Measurements from ENCODE around the gene NTSR1. TPM values are rescaled to one million over a fixed set of nuclear protein-coding genes. Genes with fewer than 3 reads are reported as not detected.

Gene NTSR1
- polyA plus RNA-seq, 1 donor from 2014 or later, result 0.05 TPM

DNA sequence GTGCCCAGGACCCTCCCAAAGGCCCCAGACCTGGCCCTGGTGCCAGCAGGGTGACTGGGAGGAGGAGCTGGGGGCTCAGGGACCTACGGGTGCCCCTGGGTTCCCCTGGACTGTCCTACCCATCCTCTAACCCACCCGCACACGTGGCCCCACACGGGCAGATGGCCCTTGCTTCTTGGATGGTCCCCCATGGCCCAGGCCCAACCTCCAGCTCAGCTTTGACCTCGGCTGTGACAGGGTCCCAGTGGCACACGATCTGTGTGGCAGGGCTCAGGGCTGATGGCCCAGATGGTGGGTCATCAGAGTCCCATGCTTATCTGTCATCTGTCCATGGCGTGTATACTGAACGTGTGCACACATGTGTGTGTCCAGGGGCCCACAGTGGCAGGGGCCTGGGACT is 4.0 kb downstream of the NTSR1 start:
- peaks cover 34% of the 10 kb centered on the region for H3K27me3 ChIP-seq (ENCODE audit: insufficient read depth, low read depth, low read length)
- no peaks in the 10 kb centered on the region for H4K20me1 ChIP-seq (ENCODE audit: insufficient read depth)
- H3K4me2 ChIP-seq (ENCODE audit: low read length), result no peak overlapping the region
- no peak overlapping the region for H3K27ac ChIP-seq (ENCODE audit: low read length)
- no peak overlapping the region for H3K4me3 ChIP-seq (ENCODE audit: low read length)
- H3K36me3 ChIP-seq (ENCODE audit: insufficient read depth, low read length), result no peaks in the 10 kb centered on the region
- H3K79me2 ChIP-seq (replicated peaks; ENCODE audit: insufficient read depth, low read length), result no peaks in the 10 kb centered on the region
- TF ChIP-seq EZH2 (IDR thresholded peaks at IDR 0.05; ENCODE audit: borderline replicate concordance, insufficient read depth, low read length, poor library complexity, severe bottlenecking) (no peak), MXI1 (conservative IDR thresholded peaks at IDR 0.05; ENCODE audit: poor library complexity, severe bottlenecking) (no peak), TAF1 (IDR thresholded peaks at IDR 0.05; ENCODE audit: low read depth) (no peak), RAD21 (conservative IDR thresholded peaks at IDR 0.05) (no peak), SMC3 (conservative IDR thresholded peaks at IDR 0.05; ENCODE audit: poor library complexity) (no peak), EP300 (conservative IDR thresholded peaks at IDR 0.05; ENCODE audit: poor library complexity, severe bottlenecking) (no peak), POLR2AphosphoS5 (IDR thresholded peaks at IDR 0.05) (no peak)
- TF ChIP-seq, protein P1, sequence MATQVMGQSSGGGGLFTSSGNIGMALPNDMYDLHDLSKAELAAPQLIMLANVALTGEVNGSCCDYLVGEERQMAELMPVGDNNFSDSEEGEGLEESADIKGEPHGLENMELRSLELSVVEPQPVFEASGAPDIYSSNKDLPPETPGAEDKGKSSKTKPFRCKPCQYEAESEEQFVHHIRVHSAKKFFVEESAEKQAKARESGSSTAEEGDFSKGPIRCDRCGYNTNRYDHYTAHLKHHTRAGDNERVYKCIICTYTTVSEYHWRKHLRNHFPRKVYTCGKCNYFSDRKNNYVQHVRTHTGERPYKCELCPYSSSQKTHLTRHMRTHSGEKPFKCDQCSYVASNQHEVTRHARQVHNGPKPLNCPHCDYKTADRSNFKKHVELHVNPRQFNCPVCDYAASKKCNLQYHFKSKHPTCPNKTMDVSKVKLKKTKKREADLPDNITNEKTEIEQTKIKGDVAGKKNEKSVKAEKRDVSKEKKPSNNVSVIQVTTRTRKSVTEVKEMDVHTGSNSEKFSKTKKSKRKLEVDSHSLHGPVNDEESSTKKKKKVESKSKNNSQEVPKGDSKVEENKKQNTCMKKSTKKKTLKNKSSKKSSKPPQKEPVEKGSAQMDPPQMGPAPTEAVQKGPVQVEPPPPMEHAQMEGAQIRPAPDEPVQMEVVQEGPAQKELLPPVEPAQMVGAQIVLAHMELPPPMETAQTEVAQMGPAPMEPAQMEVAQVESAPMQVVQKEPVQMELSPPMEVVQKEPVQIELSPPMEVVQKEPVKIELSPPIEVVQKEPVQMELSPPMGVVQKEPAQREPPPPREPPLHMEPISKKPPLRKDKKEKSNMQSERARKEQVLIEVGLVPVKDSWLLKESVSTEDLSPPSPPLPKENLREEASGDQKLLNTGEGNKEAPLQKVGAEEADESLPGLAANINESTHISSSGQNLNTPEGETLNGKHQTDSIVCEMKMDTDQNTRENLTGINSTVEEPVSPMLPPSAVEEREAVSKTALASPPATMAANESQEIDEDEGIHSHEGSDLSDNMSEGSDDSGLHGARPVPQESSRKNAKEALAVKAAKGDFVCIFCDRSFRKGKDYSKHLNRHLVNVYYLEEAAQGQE (IDR thresholded peaks at IDR 0.05; ENCODE audit: borderline replicate concordance), result no peak
- TF ChIP-seq, protein P2, sequence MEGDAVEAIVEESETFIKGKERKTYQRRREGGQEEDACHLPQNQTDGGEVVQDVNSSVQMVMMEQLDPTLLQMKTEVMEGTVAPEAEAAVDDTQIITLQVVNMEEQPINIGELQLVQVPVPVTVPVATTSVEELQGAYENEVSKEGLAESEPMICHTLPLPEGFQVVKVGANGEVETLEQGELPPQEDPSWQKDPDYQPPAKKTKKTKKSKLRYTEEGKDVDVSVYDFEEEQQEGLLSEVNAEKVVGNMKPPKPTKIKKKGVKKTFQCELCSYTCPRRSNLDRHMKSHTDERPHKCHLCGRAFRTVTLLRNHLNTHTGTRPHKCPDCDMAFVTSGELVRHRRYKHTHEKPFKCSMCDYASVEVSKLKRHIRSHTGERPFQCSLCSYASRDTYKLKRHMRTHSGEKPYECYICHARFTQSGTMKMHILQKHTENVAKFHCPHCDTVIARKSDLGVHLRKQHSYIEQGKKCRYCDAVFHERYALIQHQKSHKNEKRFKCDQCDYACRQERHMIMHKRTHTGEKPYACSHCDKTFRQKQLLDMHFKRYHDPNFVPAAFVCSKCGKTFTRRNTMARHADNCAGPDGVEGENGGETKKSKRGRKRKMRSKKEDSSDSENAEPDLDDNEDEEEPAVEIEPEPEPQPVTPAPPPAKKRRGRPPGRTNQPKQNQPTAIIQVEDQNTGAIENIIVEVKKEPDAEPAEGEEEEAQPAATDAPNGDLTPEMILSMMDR (IDR thresholded peaks at IDR 0.05; ENCODE audit: poor library complexity, severe bottlenecking), result no peak
- no peaks in the 10 kb centered on the region for H3K9me2 ChIP-seq (ENCODE audit: insufficient read depth, low read length)
- H3K9me3 ChIP-seq (ENCODE audit: low read length), result no peaks in the 10 kb centered on the region
- H3K9ac ChIP-seq (ENCODE audit: low read length), result no peak overlapping the region
- H3F3A ChIP-seq (ENCODE audit: insufficient read depth, low read length, poor library complexity, severe bottlenecking), result no peaks in the 10 kb centered on the region
- no peak overlapping the region for H2AFZ ChIP-seq (ENCODE audit: low read depth, low read length)

DNA sequence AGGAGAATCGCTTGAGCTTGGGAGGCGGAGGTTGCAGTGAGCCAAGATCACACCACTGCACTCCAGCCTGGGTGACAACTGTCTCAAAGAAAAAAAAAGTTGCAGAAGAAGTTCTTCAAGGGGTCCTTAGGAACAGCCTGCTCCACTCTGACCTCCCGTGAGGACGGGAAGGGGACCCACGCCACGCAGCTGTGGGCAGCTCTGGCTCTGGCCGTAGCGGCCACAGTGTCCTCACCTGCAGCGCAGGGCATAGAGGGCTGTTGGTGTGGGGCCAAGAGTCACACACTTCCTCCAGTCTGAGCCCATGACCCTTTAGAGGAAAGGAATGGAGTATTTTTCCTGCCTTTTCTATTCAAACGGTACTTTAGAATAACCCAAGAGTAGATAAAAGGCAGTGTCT is 5.4 kb downstream of the NTSR1 start:
- Histone ChIP-seq H2AFZ (ENCODE audit: low read depth, low read length) (no peak overlapping the region), H3K27ac (ENCODE audit: low read length) (no peak overlapping the region), H3K9me2 (ENCODE audit: insufficient read depth, low read length) (no peaks in the 10 kb centered on the region), H3K4me2 (ENCODE audit: low read length) (no peak overlapping the region), H3K36me3 (ENCODE audit: insufficient read depth, low read length) (no peaks in the 10 kb centered on the region), H3K9me3 (ENCODE audit: low read length) (no peaks in the 10 kb centered on the region), H4K20me1 (ENCODE audit: insufficient read depth) (no peaks in the 10 kb centered on the region), H3K79me2 (replicated peaks; ENCODE audit: insufficient read depth, low read length) (no peaks in the 10 kb centered on the region), H3K27me3 (ENCODE audit: insufficient read depth, low read depth, low read length) (peaks cover 22% of the 10 kb centered on the region), H3F3A (ENCODE audit: insufficient read depth, low read length, poor library complexity, severe bottlenecking) (no peaks in the 10 kb centered on the region), H3K9ac (ENCODE audit: low read length) (no peak overlapping the region), H3K4me3 (ENCODE audit: low read length) (no peak overlapping the region)
- TF ChIP-seq, protein P1 (IDR thresholded peaks at IDR 0.05; ENCODE audit: borderline replicate concordance), result no peak
- TF ChIP-seq RAD21 (conservative IDR thresholded peaks at IDR 0.05) (no peak), POLR2AphosphoS5 (IDR thresholded peaks at IDR 0.05) (no peak), MXI1 (conservative IDR thresholded peaks at IDR 0.05; ENCODE audit: poor library complexity, severe bottlenecking) (no peak), SMC3 (conservative IDR thresholded peaks at IDR 0.05; ENCODE audit: poor library complexity) (no peak), EP300 (conservative IDR thresholded peaks at IDR 0.05; ENCODE audit: poor library complexity, severe bottlenecking) (no peak), EZH2 (IDR thresholded peaks at IDR 0.05; ENCODE audit: borderline replicate concordance, insufficient read depth, low read length, poor library complexity, severe bottlenecking) (no peak), TAF1 (IDR thresholded peaks at IDR 0.05; ENCODE audit: low read depth) (no peak)
- TF ChIP-seq, protein P2 (IDR thresholded peaks at IDR 0.05; ENCODE audit: poor library complexity, severe bottlenecking), result no peak

All from neural cell (in vitro differentiated cells).